Measurements from ENCODE around the gene STRBP. TPM values are rescaled to one million over a fixed set of nuclear protein-coding genes. Genes with fewer than 3 reads are reported as not detected.
"Not testable (repeated sequence)": the region's sequence is repeated elsewhere in the genome, so short reads cannot be mapped to it uniquely, and the experiment has no call there.

The STRBP gene
- total RNA-seq, 1 experiment from 2014 or later, result 18.1 TPM

DNA sequence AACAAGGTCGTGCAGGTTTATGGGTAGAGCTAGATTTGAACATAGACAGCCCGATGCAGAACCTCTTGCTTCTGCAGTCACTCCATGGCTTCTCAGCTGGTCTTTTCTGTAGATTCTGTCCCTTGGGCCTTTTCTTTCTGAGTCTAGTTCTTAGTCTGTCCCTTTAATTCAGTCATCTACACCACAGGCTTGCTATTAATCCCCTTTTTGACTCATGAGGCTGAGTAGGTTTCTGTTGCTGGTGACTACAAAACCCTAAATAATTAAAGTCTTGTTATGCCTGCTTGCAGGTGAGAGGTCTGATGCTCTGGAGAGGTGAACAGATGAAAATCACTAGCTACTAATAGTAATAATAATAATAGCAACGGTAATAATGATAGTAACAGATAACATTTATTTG, 19.3 kb upstream of the STRBP start:
- no peak for DNase-seq (ENCODE audit: low read depth)
- in situ Hi-C loops (cut with HindIII; ENCODE audit: low pct_unique_long_range_greater_than_20kb, low sequenced_read_pairs), result no loop called here

- in situ Hi-C loops (cut with HindIII; ENCODE audit: low pct_unique_long_range_greater_than_20kb, low sequenced_read_pairs), result no loop called here
Measured at GRCh38 chr9:123286324-123286723, 17.9 kb upstream of the STRBP start.

GRCh38 chr9:123284656-123285055, 16.3 kb upstream of the STRBP start:
- no peak for DNase-seq (ENCODE audit: low read depth)
- in situ Hi-C loops (cut with HindIII; ENCODE audit: low pct_unique_long_range_greater_than_20kb, low sequenced_read_pairs), result no loop called here

More at GRCh38 chr9:123286324-123286723, 17.9 kb upstream of the STRBP start:
- no peak for DNase-seq (ENCODE audit: low read depth)

GRCh38 chr9:123283455-123283854, 15.1 kb upstream of the STRBP start:
- no peak for DNase-seq (ENCODE audit: low read depth)
- in situ Hi-C loops (cut with HindIII; ENCODE audit: low pct_unique_long_range_greater_than_20kb, low sequenced_read_pairs), result no loop called here

- in situ Hi-C loops (cut with HindIII; ENCODE audit: low pct_unique_long_range_greater_than_20kb, low sequenced_read_pairs), result no loop called here
Measured at GRCh38 chr9:123283048-123283408, 14.6 kb upstream of the STRBP start.

DNA sequence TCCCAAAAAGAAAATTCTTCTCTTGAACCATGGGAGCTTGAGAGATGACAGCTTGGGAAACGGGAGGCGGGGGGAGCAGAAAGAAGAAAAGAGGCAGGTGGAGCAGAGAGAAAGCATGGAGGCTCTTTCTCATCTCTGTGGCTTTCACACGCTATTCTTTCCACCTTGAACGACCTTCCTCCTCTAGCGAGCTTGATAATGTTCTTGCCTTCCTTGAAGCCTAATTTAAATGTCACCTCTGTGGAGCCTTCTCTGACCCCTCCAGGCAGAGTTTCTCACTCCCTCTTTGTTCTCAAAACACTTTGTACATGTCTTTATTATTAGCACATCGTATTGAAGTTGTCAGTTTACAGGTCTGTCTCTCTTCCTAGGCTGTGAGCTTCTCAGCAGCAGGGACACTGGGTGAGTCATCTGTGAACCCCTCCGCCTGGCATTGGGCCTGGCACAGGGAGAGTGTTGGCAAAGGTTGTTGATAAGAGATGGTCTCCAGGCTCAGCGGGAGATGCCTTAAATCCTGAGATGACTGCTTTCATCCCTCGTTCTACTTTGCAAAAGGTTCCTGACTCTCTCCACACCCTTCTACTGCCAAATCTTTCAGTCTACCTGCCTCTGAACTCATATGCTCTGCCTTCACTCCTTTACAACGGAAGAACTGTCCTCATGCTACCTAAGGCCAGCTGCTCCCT, 14.1 kb upstream of the STRBP start:
- no peak for DNase-seq (ENCODE audit: low read depth)
- in situ Hi-C loops (cut with HindIII; ENCODE audit: low pct_unique_long_range_greater_than_20kb, low sequenced_read_pairs), result no loop called here

More at GRCh38 chr9:123283048-123283408, 14.6 kb upstream of the STRBP start:
- DNase-seq (ENCODE audit: low read depth), result no peak

DNA sequence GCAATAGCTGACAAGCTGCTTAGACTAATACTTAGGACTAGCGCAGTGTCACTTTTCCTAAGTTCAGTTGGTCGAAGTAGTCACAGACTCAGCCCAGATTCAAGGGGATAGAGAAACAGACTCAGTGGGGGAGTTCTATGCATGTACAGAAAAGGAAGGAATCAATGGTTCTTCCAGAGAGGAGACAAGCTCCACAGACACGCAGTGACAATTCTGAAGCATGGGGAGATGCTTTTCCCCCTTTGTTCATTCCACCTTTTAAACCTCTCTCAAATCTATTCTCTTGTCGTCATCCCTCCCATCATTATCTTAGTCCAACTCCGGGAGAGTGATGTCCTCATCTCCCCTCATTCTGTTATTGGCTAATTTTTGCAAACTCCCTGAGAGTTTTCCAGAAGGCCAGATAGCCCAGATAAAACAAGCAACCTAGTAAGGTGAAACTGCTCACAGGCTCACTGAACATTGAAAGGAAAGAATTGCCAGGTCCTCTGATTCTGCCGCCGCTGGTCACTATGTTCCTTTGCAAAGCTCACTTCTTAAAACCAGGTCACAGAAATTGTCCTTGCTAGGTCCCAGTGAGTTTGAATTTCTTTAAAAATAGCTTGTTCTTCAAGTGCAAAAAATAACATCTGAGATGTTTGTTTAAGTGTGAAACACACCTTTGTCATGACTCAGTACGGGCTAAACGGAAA, 13.4 kb upstream of the STRBP start:
- in situ Hi-C loops (cut with HindIII; ENCODE audit: low pct_unique_long_range_greater_than_20kb, low sequenced_read_pairs), result no loop called here
- no peak for DNase-seq (ENCODE audit: low read depth)

DNA sequence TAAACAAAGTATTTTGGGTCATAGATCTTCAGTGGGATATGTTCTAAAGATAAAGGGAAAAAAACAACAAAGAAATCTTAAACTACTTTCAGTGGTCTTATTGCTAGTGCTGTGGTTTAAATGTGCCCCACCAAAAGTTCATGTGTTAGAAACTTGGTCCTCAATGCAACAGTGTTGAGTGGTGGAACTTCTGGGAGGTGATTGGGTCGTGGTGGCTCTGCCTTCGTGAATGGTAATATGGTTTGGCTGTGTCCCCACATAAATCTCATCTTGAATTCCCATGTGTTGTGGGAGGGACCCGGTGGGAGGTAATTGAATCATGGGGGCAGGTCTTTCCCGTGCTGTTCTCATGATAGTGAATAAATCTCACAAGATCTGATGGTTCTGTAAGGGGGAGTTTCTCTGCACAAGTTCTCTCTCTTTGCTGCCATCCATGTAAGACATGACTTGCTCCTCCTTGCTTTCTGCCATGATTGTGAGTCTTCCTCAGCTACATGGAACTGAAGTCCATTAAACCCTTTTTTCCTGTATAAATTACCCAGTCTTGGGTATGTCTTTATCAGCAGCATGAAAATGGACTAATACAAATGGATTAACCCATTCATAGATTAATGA, 10.6 kb upstream of the STRBP start:
- in situ Hi-C loops (cut with HindIII; ENCODE audit: low pct_unique_long_range_greater_than_20kb, low sequenced_read_pairs); DNase-seq (ENCODE audit: low read depth): not testable (repeated sequence)

DNA sequence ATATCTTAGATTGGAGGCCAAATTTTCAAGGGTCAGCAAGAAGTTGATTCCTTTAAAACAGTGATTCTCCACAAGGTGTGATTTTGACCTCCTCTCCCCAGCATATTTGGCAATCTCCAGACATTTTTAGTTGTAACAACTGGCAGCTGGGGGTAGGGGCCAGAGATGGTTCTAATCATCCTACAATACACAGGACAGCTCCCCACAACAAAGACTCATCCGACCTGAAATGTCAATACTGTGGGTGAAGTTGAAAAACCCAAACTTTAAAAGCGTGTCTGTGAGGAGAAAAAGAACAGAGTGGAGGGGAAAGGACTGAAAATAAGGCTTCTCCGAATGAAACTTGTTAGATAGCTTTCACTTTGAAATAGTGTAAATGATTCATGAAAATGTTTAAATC, 10.0 kb upstream of the STRBP start:
- in situ Hi-C loops (cut with HindIII; ENCODE audit: low pct_unique_long_range_greater_than_20kb, low sequenced_read_pairs), result no loop called here

GRCh38 chr9:123276551-123276950, 8.2 kb upstream of the STRBP start:
- in situ Hi-C loops (cut with HindIII; ENCODE audit: low pct_unique_long_range_greater_than_20kb, low sequenced_read_pairs), result no loop called here
- DNase-seq (ENCODE audit: low read depth), result no peak

More for the DNA sequence above, 10.0 kb upstream of the STRBP start:
- DNase-seq (ENCODE audit: low read depth), result no peak

GRCh38 chr9:123271133-123271532, 2.7 kb upstream of the STRBP start:
- DNase-seq (ENCODE audit: low read depth); in situ Hi-C loops (cut with HindIII; ENCODE audit: low pct_unique_long_range_greater_than_20kb, low sequenced_read_pairs): not testable (repeated sequence)

- DNase-seq (ENCODE audit: low read depth), result no peak
Measured at GRCh38 chr9:123269281-123269680, 895 bp upstream of the STRBP start.

GRCh38 chr9:123268199-123268464, 254 bp downstream of the STRBP start:
- in situ Hi-C loops (cut with HindIII; ENCODE audit: low pct_unique_long_range_greater_than_20kb, low sequenced_read_pairs), result no loop called here
- DNase-seq (ENCODE audit: low read depth), result no peak

More at GRCh38 chr9:123269281-123269680, 895 bp upstream of the STRBP start:
- in situ Hi-C loops (cut with HindIII; ENCODE audit: low pct_unique_long_range_greater_than_20kb, low sequenced_read_pairs), result no loop called here

DNA sequence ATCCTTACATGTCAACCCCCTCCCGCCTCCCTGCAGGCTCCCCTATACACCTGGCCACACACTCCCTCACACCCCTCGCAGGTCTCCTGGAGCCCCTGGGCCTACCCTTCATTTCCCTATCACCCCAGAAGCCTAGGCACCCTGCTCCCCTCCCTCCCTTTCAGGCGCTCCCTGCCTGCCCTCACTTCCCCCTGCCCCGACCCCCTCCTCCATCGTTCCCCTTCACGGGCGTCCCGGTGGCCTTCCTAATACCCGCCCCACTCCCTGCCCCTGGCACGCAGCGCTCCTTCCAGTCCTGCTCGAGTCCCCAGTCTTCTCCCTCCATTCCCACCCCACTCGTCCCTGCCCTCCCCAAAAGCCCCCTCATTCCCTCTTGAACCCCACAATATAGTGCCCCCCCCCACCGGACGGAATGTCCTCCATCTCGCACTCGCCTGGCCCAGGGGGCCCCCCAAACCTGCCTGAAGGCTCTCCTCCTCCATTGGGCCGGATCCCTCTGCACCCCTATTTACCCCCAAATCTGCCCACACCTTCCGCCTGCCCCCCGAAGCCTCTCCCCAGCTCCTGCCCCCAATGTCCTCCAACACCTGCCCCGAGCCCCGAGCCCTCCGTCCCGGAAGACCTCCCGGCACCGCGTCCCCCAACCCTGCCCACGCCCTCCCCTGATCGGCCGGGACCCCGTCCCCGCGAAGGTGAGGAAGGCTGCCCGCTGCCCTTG, 746 bp downstream of the STRBP start:
- in situ Hi-C loops (cut with HindIII; ENCODE audit: low pct_unique_long_range_greater_than_20kb, low sequenced_read_pairs), result no loop called here
- DNase-seq (ENCODE audit: low read depth), result no peak

GRCh38 chr9:123266655-123267399, 1.6 kb downstream of the STRBP start:
- in situ Hi-C loops (cut with HindIII; ENCODE audit: low pct_unique_long_range_greater_than_20kb, low sequenced_read_pairs), result no loop called here

GRCh38 chr9:123265833-123266232, 2.6 kb downstream of the STRBP start:
- DNase-seq (ENCODE audit: low read depth), result no peak
- in situ Hi-C loops (cut with HindIII; ENCODE audit: low pct_unique_long_range_greater_than_20kb, low sequenced_read_pairs), result no loop called here

More at GRCh38 chr9:123266655-123267399, 1.6 kb downstream of the STRBP start:
- DNase-seq (ENCODE audit: low read depth), result no peak

GRCh38 chr9:123263227-123263626, 5.2 kb downstream of the STRBP start:
- in situ Hi-C loops (cut with HindIII; ENCODE audit: low pct_unique_long_range_greater_than_20kb, low sequenced_read_pairs), result no loop called here
- no peak for DNase-seq (ENCODE audit: low read depth)

- in situ Hi-C loops (cut with HindIII; ENCODE audit: low pct_unique_long_range_greater_than_20kb, low sequenced_read_pairs), result no loop called here
- DNase-seq (ENCODE audit: low read depth), result no peak
Measured at GRCh38 chr9:123262338-123262737, 6.0 kb downstream of the STRBP start.

All from Caki2 (cell line).